Lower leg skin (tissue), 4 donors: ENCODE results near the gene PROC. TPM values are rescaled to one million over a fixed set of nuclear protein-coding genes. Genes with fewer than 3 reads are reported as not detected.

Source experiments
- DNase-seq, 2 donors: peaks; one replicate each; pipeline ENCODE4 v3.0.0-alpha.2; 2019; ENCODE audit warnings: low spot score in 2 of 2
- H3K4me3 ChIP-seq: fragments of 200-600 bp; sonication (generic); 2 replicates; pipeline ENCODE4 v1.5.1; 2017; ENCODE audit warnings: mild to moderate bottlenecking, low read depth; ENCODE audit not compliant: poor library complexity, severe bottlenecking
- CTCF ChIP-seq, 3 donors: fragments of 450-650 bp; IDR thresholded peaks; one replicate each; pipeline ENCODE4 v1.5.1; 2016; ENCODE audit warnings: antibody characterized with exemption in 3 of 3, mild to moderate bottlenecking in 3 of 3, moderate library complexity in 2 of 3
- POLR2A ChIP-seq, 2 donors: fragments of 450-650 bp; IDR thresholded peaks; one replicate each; pipeline ENCODE4 v1.6.1; 2016 to 2017; ENCODE audit warnings: antibody characterized with exemption in 2 of 2, mild to moderate bottlenecking in 1 of 2, moderate library complexity in 1 of 2
- WGBS, 2 donors: methylation state at CpG; one replicate each; pipeline ENCODE4 v1.1.5; 2018; 5-methylcytosine and 5-hydroxymethylcytosine counted together
- intact Hi-C: fragments of 100-400 bp; cut with DNase I; formaldehyde crosslinking; loops from one replicate; pipeline ENCODE4 v1.15.0; 2023; ENCODE audit warnings: low total_unique reads
- total RNA-seq, 4 donors: library from RNA; depleted of rRNA; stranded (reverse); fragments of >200 nt; gene quantifications; one replicate each; pipeline ENCODE4 v1.1.0, GENCODE V29; 2016

Gene PROC
- total RNA-seq, 4 donors from 2014 or later, result not detected

GRCh38 chr2:127420039-127420864 lies 2.0 kb downstream of the PROC start:
- intact Hi-C loops, result no loop called here
- TF ChIP-seq POLR2A (IDR thresholded peaks at IDR 0.05), result no peak
- no peak for TF ChIP-seq CTCF (IDR thresholded peaks at IDR 0.05)
- DNase-seq, result peak in 1 of 2 donors; percentile 79
- WGBS, 2 donors, result 67 to 68% methylated on average over 8 of the region's 8 CpGs
- no peak overlapping the region for H3K4me3 ChIP-seq

- TF ChIP-seq CTCF (IDR thresholded peaks at IDR 0.05) (no peak), POLR2A (IDR thresholded peaks at IDR 0.05) (no peak)
- intact Hi-C loops, result no loop called here
- no peak overlapping the region for H3K4me3 ChIP-seq
- WGBS, 2 donors, result 88 to 90% methylated on average over 15 of the region's 15 CpGs
- peak in 1 of 2 donors; percentile 81 for DNase-seq
These were observed 3.0 kb downstream of the PROC start for GRCh38 chr2:127421116-127421800.

GRCh38 chr2:127421871-127422558 lies 3.8 kb downstream of the PROC start:
- 81 to 82% methylated on average over 15 to 16 of the region's 16 CpGs for WGBS, 2 donors
- H3K4me3 ChIP-seq, result no peak overlapping the region
- intact Hi-C loops, result no loop called here
- peak in 1 of 2 donors; percentile 80 for DNase-seq
- TF ChIP-seq CTCF (IDR thresholded peaks at IDR 0.05) (no peak), POLR2A (IDR thresholded peaks at IDR 0.05) (no peak)

- peak; percentile 13 to 81 for DNase-seq
- H3K4me3 ChIP-seq, result no peak overlapping the region
- 5 to 6% methylated on average over 12 to 35 of the region's 73 CpGs for WGBS, 2 donors
- intact Hi-C loops, result no loop called here
- TF ChIP-seq POLR2A (IDR thresholded peaks at IDR 0.05), result no peak
- TF ChIP-seq CTCF (IDR thresholded peaks at IDR 0.05), result no peak
These were observed 4.6 kb downstream of the PROC start for GRCh38 chr2:127422559-127423477.

GRCh38 chr2:127423478-127423843 lies 5.2 kb downstream of the PROC start:
- 2 to 5% methylated on average over 17 to 29 of the region's 29 CpGs for WGBS, 2 donors
- TF ChIP-seq POLR2A (IDR thresholded peaks at IDR 0.05), result no peak
- no peak for TF ChIP-seq CTCF (IDR thresholded peaks at IDR 0.05)
- intact Hi-C loops, result no loop called here
- peak in 1 of 2 donors; percentile 12 for DNase-seq
- H3K4me3 ChIP-seq, result no peak overlapping the region
